GM12873 (cell line): ENCODE results near the gene USP2.

Source experiments
- CTCF ChIP-seq: IDR thresholded peaks from 2 replicates; pipeline ENCODE4 v1.5.1; 2012; ENCODE audit warnings: low read depth, mild to moderate bottlenecking, moderate library complexity, low read length, control low read depth; ENCODE audit not compliant: insufficient read depth; ENCODE audit errors: missing control alignments

USP2 gene

DNA sequence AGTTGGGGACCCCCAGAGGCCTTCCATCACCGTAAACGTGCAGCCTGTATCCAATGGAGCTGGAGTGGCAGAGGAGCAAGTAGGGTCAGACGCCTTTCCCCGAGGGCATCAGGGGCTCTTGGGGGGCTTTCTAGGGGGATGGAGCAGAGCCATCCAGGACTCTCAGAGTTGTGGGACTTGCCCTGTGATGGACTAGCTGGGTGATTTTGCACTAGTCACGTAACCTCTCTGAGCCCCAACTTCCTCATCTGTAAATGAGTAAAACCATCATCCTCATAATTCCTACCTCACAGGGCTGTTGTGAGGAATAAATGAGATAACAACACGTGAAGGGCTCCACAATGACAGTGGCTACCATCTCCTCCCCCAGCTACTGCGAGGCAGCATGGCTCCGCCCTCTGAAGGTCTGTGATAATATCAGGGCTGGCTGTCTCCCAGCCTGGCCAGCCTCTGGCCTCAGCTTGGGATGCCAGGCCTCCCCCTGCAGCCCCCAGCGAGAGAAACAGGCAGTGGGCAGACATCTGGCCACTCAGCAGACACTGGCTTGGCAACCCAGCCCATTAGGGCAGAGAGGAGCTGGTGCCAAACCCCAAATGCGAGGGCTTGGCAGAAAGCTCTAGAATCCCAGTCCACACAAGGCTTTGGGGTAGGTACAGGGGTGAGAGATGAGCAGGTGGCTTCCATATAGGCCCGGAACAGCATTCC lies 6.7 kb downstream of the USP2 start:
- no peak for TF ChIP-seq CTCF

- TF ChIP-seq CTCF, result peak; percentile 88
Observed at GRCh38 chr11:119373921-119374631, 7.4 kb downstream of the USP2 start.

DNA sequence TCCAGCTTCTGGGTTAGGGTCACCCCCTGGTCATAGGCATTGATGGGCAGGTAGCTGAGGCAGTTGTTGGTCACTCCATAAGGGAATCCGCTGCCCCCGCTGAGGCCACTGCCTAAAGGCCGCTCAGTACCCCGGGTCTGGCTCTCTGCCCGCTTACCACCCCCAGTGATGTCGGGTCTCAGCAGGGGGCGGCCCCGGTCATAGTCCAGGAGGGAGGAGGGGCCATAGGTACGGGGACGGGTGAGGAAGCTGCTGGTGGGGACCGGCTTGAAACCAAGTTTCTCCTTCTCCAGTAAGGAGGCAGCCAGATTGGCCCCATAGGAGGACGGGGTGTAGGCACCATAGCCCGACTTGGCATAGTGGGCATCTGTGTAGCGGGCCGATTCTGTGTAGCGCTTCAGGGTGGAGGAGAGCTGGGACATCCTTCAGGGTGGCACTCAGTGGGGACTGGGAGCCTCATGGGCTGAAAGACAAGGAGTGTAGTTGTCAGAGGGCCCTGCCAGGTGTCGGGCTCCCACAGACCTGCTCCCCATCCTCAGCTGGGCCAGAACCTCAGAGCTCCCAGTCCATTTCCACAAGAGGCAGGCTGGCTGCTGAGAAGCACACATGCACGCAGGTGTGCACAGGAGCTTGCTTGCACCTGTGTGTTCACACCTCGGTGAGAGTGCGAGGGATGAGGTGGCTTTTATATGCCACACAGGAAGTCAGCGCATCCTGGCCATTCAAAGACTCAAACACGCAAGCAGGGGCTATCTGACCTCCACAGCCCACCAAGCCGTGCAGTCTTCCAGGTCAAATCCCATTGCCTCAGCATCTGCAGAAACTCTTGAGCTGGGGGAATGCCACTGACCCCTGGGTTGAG lies 8.2 kb downstream of the USP2 start:
- no peak for TF ChIP-seq CTCF

DNA sequence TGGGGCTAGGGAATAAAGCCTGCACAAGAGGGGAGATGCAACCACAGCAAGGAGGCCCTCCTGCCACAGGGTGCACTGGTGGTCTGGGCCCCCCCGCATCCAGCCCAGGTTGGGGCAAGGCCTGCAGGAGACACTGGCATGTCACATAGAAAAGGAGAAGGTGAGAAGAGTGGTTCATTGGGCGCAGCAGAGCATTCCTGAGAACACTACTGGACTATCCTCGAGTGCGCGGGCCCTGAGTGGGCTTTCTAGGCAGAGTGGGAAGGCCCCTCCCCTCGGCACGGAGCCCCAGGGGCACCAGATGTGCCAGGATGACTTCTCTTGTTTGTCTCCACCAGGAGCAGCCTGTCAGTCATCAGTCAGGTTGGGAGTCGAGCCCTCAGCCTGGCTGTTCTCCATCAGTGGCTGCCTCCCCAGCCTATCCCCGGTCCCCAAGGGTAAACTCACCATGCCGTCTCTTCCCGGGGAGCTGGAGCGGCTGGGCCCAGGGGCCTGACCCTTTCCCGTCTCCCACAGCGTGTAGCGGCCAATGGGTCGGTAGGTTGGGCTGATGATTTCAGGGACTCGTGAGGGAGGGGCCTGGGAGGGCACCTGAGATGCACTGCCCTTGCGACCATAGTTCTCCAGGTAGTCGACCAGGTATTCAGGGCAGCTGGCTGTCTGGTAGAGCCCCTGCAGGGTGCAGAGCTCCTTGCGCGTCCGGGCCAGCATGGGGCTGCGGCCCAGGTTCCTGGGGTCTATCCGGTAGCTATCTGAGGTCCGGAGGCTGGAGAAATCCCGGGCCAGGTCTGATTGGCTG lies 9.0 kb downstream of the USP2 start:
- no peak for TF ChIP-seq CTCF

DNA sequence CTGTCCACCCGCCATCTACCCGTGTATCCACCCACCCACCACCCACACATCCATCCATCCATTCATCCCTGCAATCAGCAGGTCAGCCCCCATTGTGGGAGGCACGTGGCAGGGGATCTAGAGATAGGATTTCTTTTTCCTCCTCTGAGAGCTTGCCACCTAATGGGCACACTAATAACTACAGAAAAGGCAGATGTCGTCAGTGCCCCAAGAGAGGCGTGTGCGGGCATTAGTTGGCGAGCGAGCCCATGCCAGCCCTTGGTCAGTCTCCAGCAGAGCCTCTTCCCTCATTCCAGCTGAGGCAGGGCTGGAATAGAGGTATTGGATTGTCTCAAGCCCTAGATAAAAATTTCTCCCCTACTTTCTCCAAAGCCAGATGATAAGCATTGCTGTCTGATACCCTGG lies 9.7 kb downstream of the USP2 start:
- peak; percentile 31 for TF ChIP-seq CTCF

DNA sequence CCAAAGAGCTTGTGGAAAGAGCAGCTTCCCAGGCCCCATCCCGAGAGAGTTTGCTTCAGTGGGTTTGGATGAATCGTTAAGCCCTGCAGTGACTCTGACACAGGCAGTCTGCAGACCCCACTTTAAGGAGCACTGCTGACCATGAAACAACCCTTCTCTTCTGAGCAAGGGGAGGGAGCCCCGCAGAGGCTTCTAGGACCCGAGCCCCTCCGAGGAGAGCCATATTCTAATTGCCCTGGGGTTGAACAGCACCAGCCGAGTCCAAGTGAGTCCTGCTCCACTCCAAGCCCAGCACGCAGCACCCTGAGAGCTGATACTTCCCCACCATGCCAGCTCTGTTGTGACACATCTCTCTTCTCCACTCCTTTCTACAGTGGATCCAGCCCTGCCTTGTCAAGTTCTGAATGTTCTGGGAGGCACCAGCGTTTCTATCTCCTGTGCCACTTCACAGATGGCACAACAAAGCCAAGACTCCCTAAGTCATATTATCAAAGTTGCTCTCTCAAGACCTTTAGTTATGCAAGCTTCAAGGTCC lies 10.4 kb downstream of the USP2 start:
- TF ChIP-seq CTCF, result no peak
